HEK293 (cell line): ENCODE data around the gene DNA2.

ENCODE experiments used
- CTCF ChIA-PET: fragments of 350-600 bp; formaldehyde crosslinking; extraction: SDS; loops from one replicate; lab custom pipeline; 2021; ENCODE audit warnings: antibody characterized with exemption; lab: Yijun Ruan, JAX
- POLR2A ChIA-PET: fragments of 300-600 bp; formaldehyde crosslinking; extraction: SDS; loops from one replicate; lab custom pipeline; 2020; ENCODE audit warnings: antibody characterized with exemption, inconsistent platforms; lab: Yijun Ruan, JAX
- H3K27ac ChIP-seq: fragments of 200-500 bp; sonication (Bioruptor generic); 2 replicates; pipeline ENCODE4 v1.5.1; 2014; ENCODE audit warnings: low read depth, low read length, control low read depth, inconsistent platforms; ENCODE audit errors: extremely low read depth
- H3K36me3 ChIP-seq, 2 experiments: fragments of 200-500 bp in 1 of 2; sonication (Bioruptor generic) in 1 of 2; 1 replicate in 1 of 2; 2 replicates in 1 of 2; pipeline ENCODE4 v1.5.1; 2014 to 2017; ENCODE audit warnings: inconsistent platforms in 2 of 2, low read length in 2 of 2; ENCODE audit not compliant: control insufficient read depth in 2 of 2, insufficient read depth in 1 of 2
- H3K4me1 ChIP-seq: fragments of 200-500 bp; sonication (Bioruptor generic); 2 replicates; pipeline ENCODE4 v1.5.1; 2014; ENCODE audit warnings: mild to moderate bottlenecking, low read length, inconsistent platforms; ENCODE audit not compliant: control insufficient read depth, insufficient read depth
- H3K4me3 ChIP-seq: 2 replicates; pipeline ENCODE4 v1.5.1; 2011; ENCODE audit warnings: low read depth, mild to moderate bottlenecking, control low read depth, low read length, moderate library complexity
- H3K9me3 ChIP-seq: fragments of 200-500 bp; sonication (Bioruptor generic); 2 replicates; pipeline ENCODE4 v1.5.1; 2014; ENCODE audit warnings: low read depth, low read length, inconsistent platforms; ENCODE audit not compliant: control insufficient read depth, insufficient read depth
- GLIS2 ChIP-seq: fragments of 450-650 bp; formaldehyde crosslinking; IDR thresholded peaks from 2 replicates; pipeline ENCODE4 v1.5.1; 2016; ENCODE audit warnings: missing biosample characterization, missing genetic modification characterization
- IKZF3 ChIP-seq: fragments of 450-650 bp; IDR thresholded peaks from 2 replicates; pipeline ENCODE4 v1.5.0; 2018; ENCODE audit warnings: missing biosample characterization, mild to moderate bottlenecking, missing genetic modification characterization, moderate library complexity
- SCRT1 ChIP-seq: fragments of 450-650 bp; formaldehyde crosslinking; IDR thresholded peaks from 2 replicates; pipeline ENCODE4 v1.5.1; 2016; ENCODE audit warnings: missing biosample characterization, missing genetic modification characterization, borderline replicate concordance
- ZIC2 ChIP-seq: fragments of 450-650 bp; formaldehyde crosslinking; IDR thresholded peaks from 2 replicates; pipeline ENCODE4 v1.5.1; 2016; ENCODE audit warnings: missing biosample characterization, missing genetic modification characterization
- ZNF140 ChIP-seq: fragments of 450-650 bp; formaldehyde crosslinking; IDR thresholded peaks from 2 replicates; pipeline ENCODE4 v1.5.1; 2016; ENCODE audit warnings: missing biosample characterization, missing genetic modification characterization
- ZNF155 ChIP-seq: fragments of 450-650 bp; formaldehyde crosslinking; IDR thresholded peaks from 2 replicates; pipeline ENCODE4 v1.5.1; 2016; ENCODE audit warnings: missing biosample characterization, missing genetic modification characterization
- ZNF16 ChIP-seq: fragments of 450-650 bp; formaldehyde crosslinking; IDR thresholded peaks from 2 replicates; pipeline ENCODE4 v1.5.1; 2016; ENCODE audit warnings: low read depth, missing biosample characterization, missing genetic modification characterization
- ZNF302 ChIP-seq: fragments of 450-650 bp; formaldehyde crosslinking; IDR thresholded peaks from 2 replicates; pipeline ENCODE4 v1.5.1; 2016; ENCODE audit warnings: missing biosample characterization, missing genetic modification characterization, low read depth
- ZNF558 ChIP-seq: fragments of 450-650 bp; formaldehyde crosslinking; IDR thresholded peaks from 2 replicates; pipeline ENCODE4 v1.5.1; 2016; ENCODE audit warnings: missing biosample characterization, missing genetic modification characterization
- ZNF585B ChIP-seq: fragments of 450-650 bp; formaldehyde crosslinking; IDR thresholded peaks from 2 replicates; pipeline ENCODE4 v1.5.1; 2016; ENCODE audit warnings: missing biosample characterization, missing genetic modification characterization
- ZNF626 ChIP-seq: fragments of 450-650 bp; sonication (Bioruptor Pico); formaldehyde crosslinking; IDR thresholded peaks from 2 replicates; pipeline ENCODE4 v1.5.1; 2018; ENCODE audit warnings: missing biosample characterization, missing genetic modification characterization, inconsistent platforms
- ZNF776 ChIP-seq: fragments of 450-650 bp; formaldehyde crosslinking; IDR thresholded peaks from 2 replicates; pipeline ENCODE4 v1.5.0; 2017; ENCODE audit warnings: missing biosample characterization, missing genetic modification characterization, borderline replicate concordance
- TF ChIP-seq, protein P1 (sequence below): fragments of 450-650 bp; formaldehyde crosslinking; IDR thresholded peaks from 2 replicates; pipeline ENCODE4 v1.5.1; 2016; ENCODE audit warnings: missing biosample characterization, missing genetic modification characterization, low read depth
- TF ChIP-seq, protein P2 (sequence below): fragments of 450-650 bp; formaldehyde crosslinking; IDR thresholded peaks from 2 replicates; pipeline ENCODE4; 2016; ENCODE audit warnings: missing biosample characterization, missing genetic modification characterization
- TF ChIP-seq, protein P3 (sequence below): IDR thresholded peaks from 2 replicates; pipeline ENCODE4 v1.6.1; 2011; ENCODE audit warnings: mild to moderate bottlenecking, low read depth, low read length, borderline replicate concordance
- TF ChIP-seq, protein P4 (sequence below): fragments of 450-650 bp; formaldehyde crosslinking; conservative IDR thresholded peaks from 2 replicates; pipeline ENCODE4 v1.5.1; 2016; ENCODE audit warnings: low read depth, missing biosample characterization, missing genetic modification characterization
- TF ChIP-seq, protein P5 (sequence below): fragments of 450-650 bp; formaldehyde crosslinking; IDR thresholded peaks from 2 replicates; pipeline ENCODE4 v1.5.1; 2016; ENCODE audit warnings: missing biosample characterization, missing genetic modification characterization

DNA2 gene

DNA sequence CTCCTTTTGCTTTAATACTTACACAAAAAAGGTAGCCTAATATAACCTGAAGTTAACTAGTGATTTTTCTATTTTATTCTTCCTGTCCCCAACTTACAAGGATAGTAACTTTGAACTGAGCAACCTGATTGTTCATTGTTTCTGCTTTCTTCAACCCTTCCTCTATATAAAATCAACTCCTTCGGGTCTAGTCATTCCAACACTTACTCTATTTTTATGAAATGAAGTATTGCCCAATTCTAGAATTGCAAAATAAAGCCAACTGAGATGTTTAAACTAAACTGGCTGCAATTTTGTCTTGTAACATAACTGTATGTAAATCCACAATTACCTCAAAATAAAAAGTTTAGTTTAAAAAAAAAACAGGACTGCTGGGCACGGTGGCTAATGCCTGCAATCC, 20.3 kb upstream of the DNA2 start:
- H3K4me1 ChIP-seq = no peaks in the 10 kb centered on the region
- peaks cover 15 to 31% of the 10 kb centered on the region in 2 experiments for H3K36me3 ChIP-seq
- no peak overlapping the region for H3K4me3 ChIP-seq
- no peaks in the 10 kb centered on the region for H3K9me3 ChIP-seq
- POLR2A ChIA-PET = no interaction called here
- TF ChIP-seq, protein P1, sequence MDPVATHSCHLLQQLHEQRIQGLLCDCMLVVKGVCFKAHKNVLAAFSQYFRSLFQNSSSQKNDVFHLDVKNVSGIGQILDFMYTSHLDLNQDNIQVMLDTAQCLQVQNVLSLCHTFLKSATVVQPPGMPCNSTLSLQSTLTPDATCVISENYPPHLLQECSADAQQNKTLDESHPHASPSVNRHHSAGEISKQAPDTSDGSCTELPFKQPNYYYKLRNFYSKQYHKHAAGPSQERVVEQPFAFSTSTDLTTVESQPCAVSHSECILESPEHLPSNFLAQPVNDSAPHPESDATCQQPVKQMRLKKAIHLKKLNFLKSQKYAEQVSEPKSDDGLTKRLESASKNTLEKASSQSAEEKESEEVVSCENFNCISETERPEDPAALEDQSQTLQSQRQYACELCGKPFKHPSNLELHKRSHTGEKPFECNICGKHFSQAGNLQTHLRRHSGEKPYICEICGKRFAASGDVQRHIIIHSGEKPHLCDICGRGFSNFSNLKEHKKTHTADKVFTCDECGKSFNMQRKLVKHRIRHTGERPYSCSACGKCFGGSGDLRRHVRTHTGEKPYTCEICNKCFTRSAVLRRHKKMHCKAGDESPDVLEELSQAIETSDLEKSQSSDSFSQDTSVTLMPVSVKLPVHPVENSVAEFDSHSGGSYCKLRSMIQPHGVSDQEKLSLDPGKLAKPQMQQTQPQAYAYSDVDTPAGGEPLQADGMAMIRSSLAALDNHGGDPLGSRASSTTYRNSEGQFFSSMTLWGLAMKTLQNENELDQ (tag by site-specific recombination) = no peak
- TF ChIP-seq, protein P2, sequence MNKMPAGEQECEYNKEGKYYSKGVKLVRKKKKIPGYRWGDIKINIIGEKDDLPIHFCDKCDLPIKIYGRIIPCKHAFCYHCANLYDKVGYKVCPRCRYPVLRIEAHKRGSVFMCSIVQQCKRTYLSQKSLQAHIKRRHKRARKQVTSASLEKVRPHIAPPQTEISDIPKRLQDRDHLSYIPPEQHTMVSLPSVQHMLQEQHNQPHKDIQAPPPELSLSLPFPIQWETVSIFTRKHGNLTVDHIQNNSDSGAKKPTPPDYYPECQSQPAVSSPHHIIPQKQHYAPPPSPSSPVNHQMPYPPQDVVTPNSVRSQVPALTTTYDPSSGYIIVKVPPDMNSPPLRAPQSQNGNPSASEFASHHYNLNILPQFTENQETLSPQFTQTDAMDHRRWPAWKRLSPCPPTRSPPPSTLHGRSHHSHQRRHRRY (tag by site-specific recombination) = no peak
- TF ChIP-seq ZNF16 (tag by site-specific recombination) (no peak), ZNF776 (tag by site-specific recombination) (no peak), SCRT1 (tag by site-specific recombination) (no peak), ZNF626 (tag by site-specific recombination) (no peak), ZNF585B (tag by site-specific recombination) (no peak), ZIC2 (tag by site-specific recombination) (no peak), IKZF3 (tag by site-specific recombination) (no peak), ZNF140 (tag by site-specific recombination) (no peak), GLIS2 (tag by site-specific recombination) (no peak), ZNF302 (tag by site-specific recombination) (no peak)
- TF ChIP-seq, protein P3, sequence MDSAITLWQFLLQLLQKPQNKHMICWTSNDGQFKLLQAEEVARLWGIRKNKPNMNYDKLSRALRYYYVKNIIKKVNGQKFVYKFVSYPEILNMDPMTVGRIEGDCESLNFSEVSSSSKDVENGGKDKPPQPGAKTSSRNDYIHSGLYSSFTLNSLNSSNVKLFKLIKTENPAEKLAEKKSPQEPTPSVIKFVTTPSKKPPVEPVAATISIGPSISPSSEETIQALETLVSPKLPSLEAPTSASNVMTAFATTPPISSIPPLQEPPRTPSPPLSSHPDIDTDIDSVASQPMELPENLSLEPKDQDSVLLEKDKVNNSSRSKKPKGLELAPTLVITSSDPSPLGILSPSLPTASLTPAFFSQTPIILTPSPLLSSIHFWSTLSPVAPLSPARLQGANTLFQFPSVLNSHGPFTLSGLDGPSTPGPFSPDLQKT = no peak
- TF ChIP-seq, protein P4, sequence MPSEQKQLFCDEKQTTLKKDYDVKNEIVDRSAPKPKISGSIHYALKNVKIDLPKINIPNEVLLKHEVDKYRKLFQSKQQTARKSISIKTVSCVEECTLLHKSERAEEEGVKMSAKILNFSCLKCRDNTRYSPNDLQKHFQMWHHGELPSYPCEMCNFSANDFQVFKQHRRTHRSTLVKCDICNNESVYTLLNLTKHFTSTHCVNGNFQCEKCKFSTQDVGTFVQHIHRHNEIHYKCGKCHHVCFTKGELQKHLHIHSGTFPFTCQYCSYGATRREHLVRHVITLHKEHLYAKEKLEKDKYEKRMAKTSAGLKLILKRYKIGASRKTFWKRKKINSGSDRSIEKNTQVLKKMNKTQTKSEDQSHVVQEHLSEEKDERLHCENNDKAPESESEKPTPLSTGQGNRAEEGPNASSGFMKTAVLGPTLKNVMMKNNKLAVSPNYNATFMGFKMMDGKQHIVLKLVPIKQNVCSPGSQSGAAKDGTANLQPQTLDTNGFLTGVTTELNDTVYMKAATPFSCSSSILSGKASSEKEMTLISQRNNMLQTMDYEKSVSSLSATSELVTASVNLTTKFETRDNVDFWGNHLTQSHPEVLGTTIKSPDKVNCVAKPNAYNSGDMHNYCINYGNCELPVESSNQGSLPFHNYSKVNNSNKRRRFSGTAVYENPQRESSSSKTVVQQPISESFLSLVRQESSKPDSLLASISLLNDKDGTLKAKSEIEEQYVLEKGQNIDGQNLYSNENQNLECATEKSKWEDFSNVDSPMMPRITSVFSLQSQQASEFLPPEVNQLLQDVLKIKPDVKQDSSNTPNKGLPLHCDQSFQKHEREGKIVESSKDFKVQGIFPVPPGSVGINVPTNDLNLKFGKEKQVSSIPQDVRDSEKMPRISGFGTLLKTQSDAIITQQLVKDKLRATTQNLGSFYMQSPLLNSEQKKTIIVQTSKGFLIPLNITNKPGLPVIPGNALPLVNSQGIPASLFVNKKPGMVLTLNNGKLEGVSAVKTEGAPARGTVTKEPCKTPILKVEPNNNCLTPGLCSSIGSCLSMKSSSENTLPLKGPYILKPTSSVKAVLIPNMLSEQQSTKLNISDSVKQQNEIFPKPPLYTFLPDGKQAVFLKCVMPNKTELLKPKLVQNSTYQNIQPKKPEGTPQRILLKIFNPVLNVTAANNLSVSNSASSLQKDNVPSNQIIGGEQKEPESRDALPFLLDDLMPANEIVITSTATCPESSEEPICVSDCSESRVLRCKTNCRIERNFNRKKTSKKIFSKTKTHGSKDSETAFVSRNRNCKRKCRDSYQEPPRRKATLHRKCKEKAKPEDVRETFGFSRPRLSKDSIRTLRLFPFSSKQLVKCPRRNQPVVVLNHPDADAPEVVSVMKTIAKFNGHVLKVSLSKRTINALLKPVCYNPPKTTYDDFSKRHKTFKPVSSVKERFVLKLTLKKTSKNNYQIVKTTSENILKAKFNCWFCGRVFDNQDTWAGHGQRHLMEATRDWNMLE = no peak
- no peak overlapping the region for H3K27ac ChIP-seq
- CTCF ChIA-PET = no interaction called here

DNA sequence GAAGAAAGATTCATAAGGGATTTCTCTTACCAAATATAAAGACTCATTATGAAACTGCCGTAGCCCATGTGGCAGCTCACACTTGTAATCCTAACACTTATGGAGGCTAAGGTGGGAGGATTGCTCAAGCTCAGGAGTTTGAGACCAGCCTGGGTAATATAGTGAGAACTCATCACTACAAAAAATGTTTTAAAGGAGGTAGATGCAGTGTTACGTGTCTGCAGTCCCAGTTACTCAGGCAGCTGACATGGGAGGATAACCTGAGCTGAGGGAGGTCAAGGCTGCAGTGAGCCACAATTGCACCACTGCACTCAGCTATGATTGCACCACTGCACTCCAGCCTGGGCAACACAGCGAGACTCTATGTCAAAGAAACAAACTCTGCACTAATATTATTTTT, 18.1 kb upstream of the DNA2 start:
- H3K36me3 ChIP-seq = peaks cover 20 to 35% of the 10 kb centered on the region in 2 experiments
- ChIA-PET POLR2A (no interaction called here), CTCF (interaction anchor here (0.6 kb wide), 1 partner anchor 747 kb away, joined by 7 read pairs; no protein-coding TSS in a partner anchor)
- TF ChIP-seq, protein P5, sequence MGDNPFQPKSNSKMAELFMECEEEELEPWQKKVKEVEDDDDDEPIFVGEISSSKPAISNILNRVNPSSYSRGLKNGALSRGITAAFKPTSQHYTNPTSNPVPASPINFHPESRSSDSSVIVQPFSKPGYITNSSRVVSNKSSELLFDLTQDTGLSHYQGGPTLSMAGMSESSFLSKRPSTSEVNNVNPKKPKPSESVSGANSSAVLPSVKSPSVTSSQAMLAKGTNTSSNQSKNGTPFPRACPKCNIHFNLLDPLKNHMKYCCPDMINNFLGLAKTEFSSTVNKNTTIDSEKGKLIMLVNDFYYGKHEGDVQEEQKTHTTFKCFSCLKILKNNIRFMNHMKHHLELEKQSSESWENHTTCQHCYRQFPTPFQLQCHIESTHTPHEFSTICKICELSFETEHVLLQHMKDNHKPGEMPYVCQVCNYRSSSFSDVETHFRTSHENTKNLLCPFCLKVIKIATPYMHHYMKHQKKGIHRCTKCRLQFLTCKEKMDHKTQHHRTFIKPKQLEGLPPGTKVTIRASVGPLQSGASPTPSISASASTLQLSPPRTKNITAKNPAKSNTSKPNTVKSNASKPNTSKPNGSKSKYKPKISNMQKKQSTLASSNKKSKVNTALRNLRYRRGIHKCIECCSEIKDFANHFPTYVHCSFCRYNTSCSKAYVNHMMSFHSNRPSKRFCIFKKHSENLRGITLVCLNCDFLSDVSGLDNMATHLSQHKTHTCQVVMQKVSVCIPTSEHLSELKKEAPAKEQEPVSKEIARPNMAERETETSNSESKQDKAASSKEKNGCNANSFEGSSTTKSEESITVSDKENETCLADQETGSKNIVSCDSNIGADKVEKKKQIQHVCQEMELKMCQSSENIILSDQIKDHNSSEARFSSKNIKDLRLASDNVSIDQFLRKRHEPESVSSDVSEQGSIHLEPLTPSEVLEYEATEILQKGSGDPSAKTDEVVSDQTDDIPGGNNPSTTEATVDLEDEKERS (tag by site-specific recombination) = no peak
- TF ChIP-seq ZNF558 (tag by site-specific recombination) (no peak), ZNF155 (no peak)
- no peaks in the 10 kb centered on the region for H3K9me3 ChIP-seq
- H3K27ac ChIP-seq = no peak overlapping the region
- H3K4me3 ChIP-seq = no peak overlapping the region
- no peaks in the 10 kb centered on the region for H3K4me1 ChIP-seq
